H9 (cell line): ENCODE results near the gene B4GALT1. TPM values are rescaled to one million over a fixed set of nuclear protein-coding genes. Genes with fewer than 3 reads are reported as not detected.

Experiments used
- DNase-seq: peaks from one replicate; pipeline ENCODE4 v3.0.0-alpha.2; 2017
- H2AFZ ChIP-seq: one replicate; pipeline ENCODE4 v1.6.1; 2013; ENCODE audit warnings: mild to moderate bottlenecking, low read length, control low read depth, moderate library complexity
- H2AK5ac ChIP-seq: 2 replicates; pipeline ENCODE4 v1.6.1; 2013; ENCODE audit warnings: low read length, control low read depth, mixed read lengths; ENCODE audit not compliant: insufficient read length
- H2BK120ac ChIP-seq: one replicate; pipeline ENCODE4 v1.6.1; 2013; ENCODE audit warnings: low read depth, mild to moderate bottlenecking, low read length, control low read depth, inconsistent platforms; ENCODE audit not compliant: poor library complexity, severe bottlenecking
- H2BK12ac ChIP-seq: 2 replicates; pipeline ENCODE4 v1.6.1; 2013; ENCODE audit warnings: low read length, control low read depth, mixed read lengths, low read depth; ENCODE audit not compliant: insufficient read length
- H2BK15ac ChIP-seq: 2 replicates; pipeline ENCODE4 v1.6.1; 2013; ENCODE audit warnings: low read depth, low read length, control low read depth
- H2BK20ac ChIP-seq: one replicate; pipeline ENCODE4 v1.6.1; 2013; ENCODE audit warnings: low read depth, mild to moderate bottlenecking, low read length, control low read depth, inconsistent platforms; ENCODE audit not compliant: poor library complexity, severe bottlenecking
- H2BK5ac ChIP-seq: 2 replicates; pipeline ENCODE4 v1.6.1; 2013; ENCODE audit warnings: low read length, control low read depth, mixed read lengths; ENCODE audit not compliant: insufficient read length
- H3K14ac ChIP-seq: 2 replicates; pipeline ENCODE4 v1.6.1; 2013; ENCODE audit warnings: low read length, control low read depth; ENCODE audit not compliant: insufficient read depth
- H3K18ac ChIP-seq: 2 replicates; pipeline ENCODE4 v1.6.1; 2013; ENCODE audit warnings: low read depth, mild to moderate bottlenecking, mixed read lengths, low read length, control low read depth; ENCODE audit not compliant: insufficient read length
- H3K23ac ChIP-seq: 2 replicates; pipeline ENCODE4 v1.6.1; 2013; ENCODE audit warnings: low read length, control low read depth, mixed read lengths, low read depth; ENCODE audit not compliant: insufficient read length
- H3K23me2 ChIP-seq: 2 replicates; pipeline ENCODE4 v1.6.1; 2013; ENCODE audit warnings: low read depth, mild to moderate bottlenecking, mixed read lengths, low read length, control low read depth; ENCODE audit not compliant: insufficient read length, poor library complexity, severe bottlenecking
- H3K27ac ChIP-seq: 2 replicates; pipeline ENCODE4 v1.5.1; 2013; ENCODE audit warnings: low read length, control low read depth, mixed read lengths, low read depth; ENCODE audit not compliant: insufficient read length
- H3K27me3 ChIP-seq: 2 replicates; pipeline ENCODE4 v1.6.1; 2013; ENCODE audit warnings: low read length, control low read depth, inconsistent platforms; ENCODE audit not compliant: insufficient read depth
- H3K4ac ChIP-seq: 2 replicates; pipeline ENCODE4 v1.6.1; 2013; ENCODE audit warnings: low read depth, mild to moderate bottlenecking, control low read depth, inconsistent platforms, low read length, moderate library complexity
- H3K4me1 ChIP-seq: 2 replicates; pipeline ENCODE4 v1.6.1; 2013; ENCODE audit warnings: low read length, control low read depth, inconsistent platforms; ENCODE audit not compliant: insufficient read depth
- H3K4me2 ChIP-seq: 2 replicates; pipeline ENCODE4 v1.6.1; 2013; ENCODE audit warnings: low read length, control low read depth, mixed read lengths; ENCODE audit not compliant: insufficient read length, insufficient read depth
- H3K56ac ChIP-seq: 2 replicates; pipeline ENCODE4 v1.6.1; 2013; ENCODE audit warnings: low read depth, mild to moderate bottlenecking, mixed read lengths, low read length, control low read depth; ENCODE audit not compliant: insufficient read length
- H3K79me1 ChIP-seq: 2 replicates; pipeline ENCODE4 v1.6.1; 2013; ENCODE audit warnings: low read depth, mild to moderate bottlenecking, moderate library complexity, low read length, control low read depth, inconsistent platforms; ENCODE audit not compliant: insufficient read depth, poor library complexity, severe bottlenecking
- H3K79me2 ChIP-seq: 2 replicates; pipeline ENCODE4 v1.6.1; 2013; ENCODE audit warnings: low read length, control low read depth, inconsistent platforms; ENCODE audit not compliant: insufficient read depth
- H3K9ac ChIP-seq: 2 replicates; pipeline ENCODE4 v1.6.1; 2013; ENCODE audit warnings: low read length, control low read depth, mixed read lengths; ENCODE audit not compliant: insufficient read length; ENCODE audit errors: extremely low read depth
- H3K9me3 ChIP-seq: one replicate; pipeline ENCODE4 v1.6.1; 2013; ENCODE audit warnings: low read depth, low read length, inconsistent platforms; ENCODE audit not compliant: control insufficient read depth
- H3T11ph ChIP-seq: one replicate; pipeline ENCODE4 v1.6.1; 2013; ENCODE audit warnings: mild to moderate bottlenecking, low read length, control low read depth, inconsistent platforms
- H4K20me1 ChIP-seq: one replicate; pipeline ENCODE4 v1.6.1; 2013; ENCODE audit not compliant: control insufficient read depth, insufficient read length, insufficient read depth
- H4K5ac ChIP-seq: 2 replicates; pipeline ENCODE4 v1.6.1; 2013; ENCODE audit warnings: low read depth, mild to moderate bottlenecking, mixed read lengths, low read length, control low read depth; ENCODE audit not compliant: insufficient read length
- H4K8ac ChIP-seq: replicated peaks from 2 replicates; pipeline ENCODE4 v1.6.1; 2013; ENCODE audit warnings: low read length, control low read depth, mixed read lengths, low read depth; ENCODE audit not compliant: insufficient read length
- H4K91ac ChIP-seq: 2 replicates; pipeline ENCODE4 v1.6.1; 2013; ENCODE audit warnings: low read depth, mild to moderate bottlenecking, moderate library complexity, mixed read lengths, low read length, control low read depth; ENCODE audit not compliant: insufficient read length
- H3K27ac Mint-ChIP-seq, 3 experiments: 2 replicates in 2 of 3; 3 replicates in 1 of 3; pipeline ENCODE4 v1.8.0; 2020 to 2021; ENCODE audit warnings: mixed read lengths in 3 of 3, mild to moderate bottlenecking in 1 of 3, moderate library complexity in 1 of 3
- H3K27me3 Mint-ChIP-seq: 2 replicates; pipeline ENCODE4 v1.8.0; 2021; ENCODE audit warnings: low read depth, mild to moderate bottlenecking, moderate library complexity, mixed read lengths
- H3K36me3 Mint-ChIP-seq, 3 experiments: 2 replicates in 2 of 3; 3 replicates in 1 of 3; pipeline ENCODE4 v1.8.0; 2020 to 2021; ENCODE audit warnings: low read depth in 3 of 3, mixed read lengths in 3 of 3; ENCODE audit not compliant: insufficient read depth in 1 of 3
- H3K4me1 Mint-ChIP-seq, 2 experiments: 2 replicates each; pipeline ENCODE4 v1.8.0; 2020; ENCODE audit warnings: mixed read lengths in 2 of 2
- H3K4me3 Mint-ChIP-seq, 2 experiments: 2 replicates in 1 of 2; 3 replicates in 1 of 2; pipeline ENCODE4 v1.8.0; 2020 to 2021; ENCODE audit warnings: mild to moderate bottlenecking in 2 of 2, mixed read lengths in 2 of 2, moderate library complexity in 1 of 2
- H3K9me3 Mint-ChIP-seq, 2 experiments: 2 replicates in 1 of 2; 3 replicates in 1 of 2; pipeline ENCODE4 v1.8.0; 2020; ENCODE audit warnings: mild to moderate bottlenecking in 2 of 2, mixed read lengths in 2 of 2, moderate library complexity in 1 of 2
- WGBS: extraction: QIAGEN DNeasy Blood & Tissue Kit; methylation state at CpG from one replicate; pipeline ENCODE4 v1.1.7; 2013; ENCODE audit warnings: missing lambda C conversion rate, low lambda C conversion rate, mixed read lengths; ENCODE audit not compliant: insufficient read length; ENCODE audit errors: extremely low coverage; 5-methylcytosine and 5-hydroxymethylcytosine counted together
- total RNA-seq: library from RNA; stranded (reverse); gene quantifications from 2 replicates; pipeline ENCODE4 v1.2.1, GENCODE V29; 2021
- TF ChIP-seq, protein P1 (sequence below): fragments of 200-600 bp; sonication (generic); conservative IDR thresholded peaks from 3 replicates; pipeline ENCODE4 v1.8.0; 2021; ENCODE audit warnings: antibody characterized with exemption, mild to moderate bottlenecking

B4GALT1 gene
- total RNA-seq, 1 experiment from 2014 or later, result 15.3 TPM

DNA sequence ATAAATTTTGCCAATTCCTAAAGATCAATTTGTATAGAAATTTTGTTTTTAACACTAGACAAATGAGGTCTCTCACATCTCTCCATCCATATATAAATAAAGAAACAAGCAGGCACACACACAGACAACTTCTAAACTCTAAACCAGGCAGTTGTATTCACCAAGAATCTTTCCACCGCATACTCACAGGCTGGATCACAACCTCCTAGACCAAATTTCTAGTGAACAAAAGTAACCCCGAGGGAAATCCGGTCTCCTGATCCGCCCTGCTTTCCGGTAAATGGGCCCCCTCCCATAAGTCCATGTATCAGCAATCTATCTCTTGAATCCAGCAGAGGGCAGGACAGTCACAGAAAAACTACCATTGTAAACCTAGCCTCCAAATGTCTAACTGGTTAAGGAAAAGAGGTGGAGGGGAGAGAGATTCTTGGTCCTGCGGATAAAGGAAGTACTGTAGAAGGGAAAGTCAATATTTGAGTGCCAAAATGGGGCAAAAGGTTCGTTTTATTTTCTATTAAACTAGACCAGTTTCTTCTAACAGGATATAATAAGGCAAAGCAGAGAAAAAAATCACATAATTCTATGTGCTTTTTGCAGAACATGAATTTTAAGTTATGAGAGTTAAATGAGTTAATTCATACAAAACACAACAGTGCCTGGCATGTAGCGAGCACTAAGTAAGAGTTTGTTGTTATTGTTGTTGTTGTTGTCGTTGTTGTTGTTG, 85.8 kb downstream of the B4GALT1 start:
- Histone ChIP-seq H3K18ac (no peak overlapping the region), H3K79me2 (peaks cover under 1% of the 10 kb centered on the region; the same call in 1 of the 2 replicates), H3T11ph (no peak overlapping the region), H3K4ac (no peak overlapping the region), H2BK12ac (no peak overlapping the region), H3K23ac (no peak overlapping the region), H3K56ac (no peak overlapping the region), H2BK5ac (no peak overlapping the region), H2AK5ac (no peak overlapping the region), H3K9ac (no peak overlapping the region), H3K79me1 (no peaks in the 10 kb centered on the region), H4K91ac (no peak overlapping the region), H4K20me1 (no peaks in the 10 kb centered on the region), H3K27ac (no peak overlapping the region), H3K4me1 (no peaks in the 10 kb centered on the region), H3K23me2 (no peaks in the 10 kb centered on the region), H3K9me3 (no peaks in the 10 kb centered on the region), H2BK15ac (no peak overlapping the region), H4K8ac (no peak overlapping the region), H3K27me3 (no peaks in the 10 kb centered on the region), H3K4me2 (no peak overlapping the region), H2BK120ac (no peak overlapping the region), H4K5ac (no peak overlapping the region), H3K14ac (no peak overlapping the region), H2AFZ (peak overlapping the region; percentile 63), H2BK20ac (no peak overlapping the region)
- TF ChIP-seq, protein P1, sequence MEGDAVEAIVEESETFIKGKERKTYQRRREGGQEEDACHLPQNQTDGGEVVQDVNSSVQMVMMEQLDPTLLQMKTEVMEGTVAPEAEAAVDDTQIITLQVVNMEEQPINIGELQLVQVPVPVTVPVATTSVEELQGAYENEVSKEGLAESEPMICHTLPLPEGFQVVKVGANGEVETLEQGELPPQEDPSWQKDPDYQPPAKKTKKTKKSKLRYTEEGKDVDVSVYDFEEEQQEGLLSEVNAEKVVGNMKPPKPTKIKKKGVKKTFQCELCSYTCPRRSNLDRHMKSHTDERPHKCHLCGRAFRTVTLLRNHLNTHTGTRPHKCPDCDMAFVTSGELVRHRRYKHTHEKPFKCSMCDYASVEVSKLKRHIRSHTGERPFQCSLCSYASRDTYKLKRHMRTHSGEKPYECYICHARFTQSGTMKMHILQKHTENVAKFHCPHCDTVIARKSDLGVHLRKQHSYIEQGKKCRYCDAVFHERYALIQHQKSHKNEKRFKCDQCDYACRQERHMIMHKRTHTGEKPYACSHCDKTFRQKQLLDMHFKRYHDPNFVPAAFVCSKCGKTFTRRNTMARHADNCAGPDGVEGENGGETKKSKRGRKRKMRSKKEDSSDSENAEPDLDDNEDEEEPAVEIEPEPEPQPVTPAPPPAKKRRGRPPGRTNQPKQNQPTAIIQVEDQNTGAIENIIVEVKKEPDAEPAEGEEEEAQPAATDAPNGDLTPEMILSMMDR, result peak; percentile 87
- no CpG with 5 or more reads among the region's 9 CpGs for WGBS
- Mint-ChIP-seq H3K36me3 (peaks cover 0 to 2% (median 0%) of the 10 kb centered on the region in 3 experiments; a peak in 3 of 7 replicates), H3K4me3 (no peak overlapping the region), H3K27ac (no peak overlapping the region), H3K27me3 (peaks cover 6% of the 10 kb centered on the region), H3K9me3 (peaks cover 14 to 17% of the 10 kb centered on the region in 2 experiments), H3K4me1 (no peaks in the 10 kb centered on the region)
- DNase-seq, result peak; percentile 76
